PC-9 (cell line): ENCODE measurements around the gene DGLUCY. TPM values are rescaled to one million over a fixed set of nuclear protein-coding genes. Genes with fewer than 3 reads are reported as not detected.

ENCODE experiments used
- BruUV-seq: library from RNA; stranded (reverse); fragments of 400-500 nt; replicated peaks from 2 replicates; lab custom pipeline; 2021; lab: Mats Ljungman, UMichigan
- CTCF ChIA-PET: fragments of 300-600 bp; sonication (Branson Sonifier 250); formaldehyde crosslinking; loops from one replicate; lab custom pipeline; 2022; ENCODE audit warnings: antibody characterized with exemption; lab: Charles Lee
- POLR2A ChIA-PET: fragments of 300-600 bp; sonication (Branson Sonifier 250); formaldehyde crosslinking; loops from one replicate; lab custom pipeline; 2022; ENCODE audit warnings: antibody characterized with exemption; ENCODE audit not compliant: unreplicated experiment; lab: Charles Lee
- DNase-seq, 2 experiments: peaks; one replicate each; pipeline versions ENCODE4 v3.0.0 to v3.0.0-alpha.2; 2015 to 2022; ENCODE audit warnings: mixed read lengths in 1 of 2
- H2AFZ ChIP-seq: fragments of 200-600 bp; sonication (generic); 2 replicates; pipeline ENCODE4 v1.8.1; 2017; ENCODE audit warnings: antibody characterized with exemption
- H3F3A ChIP-seq: fragments of 200-600 bp; sonication (generic); 2 replicates; pipeline ENCODE4 v1.8.1; 2017; ENCODE audit warnings: antibody characterized with exemption, mild to moderate bottlenecking, low read depth; ENCODE audit not compliant: insufficient read depth
- H3K27ac ChIP-seq: fragments of 200-600 bp; sonication (generic); 2 replicates; pipeline ENCODE4 v1.6.1; 2016; ENCODE audit warnings: mixed run types
- H3K27me3 ChIP-seq: fragments of 200-600 bp; sonication (generic); 2 replicates; pipeline ENCODE4 v1.6.1; 2016; ENCODE audit warnings: low read depth, mixed run types; ENCODE audit not compliant: insufficient read depth
- H3K36me3 ChIP-seq: fragments of 200-600 bp; sonication (generic); 2 replicates; pipeline ENCODE4 v1.6.1; 2016; ENCODE audit warnings: low read depth, mixed run types
- H3K4me1 ChIP-seq: fragments of 200-600 bp; sonication (generic); replicated peaks from 2 replicates; pipeline ENCODE4 v1.6.1; 2016; ENCODE audit warnings: mixed run types; ENCODE audit not compliant: insufficient read depth
- H3K4me2 ChIP-seq: fragments of 200-600 bp; sonication (generic); 2 replicates; pipeline ENCODE4 v1.6.1; 2017; ENCODE audit warnings: mixed run types
- H3K4me3 ChIP-seq: fragments of 200-600 bp; sonication (generic); 2 replicates; pipeline ENCODE4 v1.6.1; 2016; ENCODE audit warnings: mixed run types
- H3K79me2 ChIP-seq: fragments of 200-600 bp; sonication (generic); 2 replicates; pipeline ENCODE4 v1.6.1; 2017; ENCODE audit warnings: low read depth, mixed run types
- H3K9me2 ChIP-seq: fragments of 200-600 bp; sonication (generic); 2 replicates; pipeline ENCODE4 v1.8.1; 2017; ENCODE audit warnings: mild to moderate bottlenecking; ENCODE audit not compliant: insufficient read depth
- H3K9me3 ChIP-seq: fragments of 200-600 bp; sonication (generic); 2 replicates; pipeline ENCODE4 v1.8.1; 2016; ENCODE audit warnings: low read depth; ENCODE audit not compliant: insufficient read depth
- H4K20me1 ChIP-seq: fragments of 200-600 bp; sonication (generic); 2 replicates; pipeline ENCODE4 v1.8.1; 2017; ENCODE audit not compliant: insufficient read depth
- EZH2 ChIP-seq: fragments of 200-600 bp; sonication (generic); IDR thresholded peaks from 2 replicates; pipeline ENCODE4 v1.8.0; 2017; ENCODE audit warnings: antibody characterized with exemption, low read depth
- intact Hi-C: fragments of 100-400 bp; cut with micrococcal nuclease; formaldehyde crosslinking; loops from one replicate; pipeline ENCODE4 v1.10.0; 2022; ENCODE audit not compliant: unreplicated experiment
- total RNA-seq: library from RNA; stranded (reverse); gene quantifications from 2 replicates; pipeline ENCODE4 v1.2.3, GENCODE V29; 2021
- TF ChIP-seq, protein P1 (sequence below): fragments of 200-600 bp; sonication (generic); conservative IDR thresholded peaks from 2 replicates; pipeline ENCODE4 v1.6.1; 2017; ENCODE audit warnings: mixed run types, antibody characterized with exemption, mild to moderate bottlenecking, moderate library complexity

DGLUCY gene
- total RNA-seq, 1 experiment from 2014 or later = 15.9 TPM

DNA sequence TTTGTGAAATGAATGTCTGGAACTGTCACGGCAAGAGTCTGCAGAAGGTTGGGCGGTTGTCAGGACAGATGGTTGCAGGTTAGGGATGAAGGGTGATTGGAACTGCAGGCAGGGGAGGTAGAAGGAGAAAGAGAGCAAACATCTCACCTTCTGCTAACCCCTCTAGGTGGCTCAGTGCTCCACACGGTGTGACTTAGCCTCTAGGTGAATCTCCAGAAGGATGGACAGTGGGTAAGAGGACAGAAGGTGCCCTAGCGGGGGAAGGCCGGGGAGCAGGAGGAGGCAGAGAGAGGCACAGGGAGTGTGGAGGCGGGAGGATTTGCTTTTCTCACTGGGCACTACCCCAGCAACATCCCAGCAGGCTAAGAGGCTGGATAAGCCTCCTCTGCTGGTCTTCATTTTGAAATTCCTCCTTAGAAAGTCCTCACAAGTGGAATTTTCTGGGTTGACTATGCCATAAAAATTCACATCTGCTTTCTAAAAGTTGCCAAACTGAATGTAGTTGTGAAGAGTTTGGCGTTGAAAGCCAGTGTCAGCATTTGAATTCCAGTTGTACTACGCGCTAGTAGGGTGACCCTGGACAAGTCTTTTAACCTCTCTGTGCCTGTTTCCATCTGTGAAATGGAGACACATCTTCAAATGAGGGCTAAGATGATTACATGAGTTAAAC lies 141.3 kb downstream of the DGLUCY start:
- peaks cover 13% of the 10 kb centered on the region; the same call in 1 of the 2 replicates for H3K27me3 ChIP-seq
- TF ChIP-seq, protein P1, sequence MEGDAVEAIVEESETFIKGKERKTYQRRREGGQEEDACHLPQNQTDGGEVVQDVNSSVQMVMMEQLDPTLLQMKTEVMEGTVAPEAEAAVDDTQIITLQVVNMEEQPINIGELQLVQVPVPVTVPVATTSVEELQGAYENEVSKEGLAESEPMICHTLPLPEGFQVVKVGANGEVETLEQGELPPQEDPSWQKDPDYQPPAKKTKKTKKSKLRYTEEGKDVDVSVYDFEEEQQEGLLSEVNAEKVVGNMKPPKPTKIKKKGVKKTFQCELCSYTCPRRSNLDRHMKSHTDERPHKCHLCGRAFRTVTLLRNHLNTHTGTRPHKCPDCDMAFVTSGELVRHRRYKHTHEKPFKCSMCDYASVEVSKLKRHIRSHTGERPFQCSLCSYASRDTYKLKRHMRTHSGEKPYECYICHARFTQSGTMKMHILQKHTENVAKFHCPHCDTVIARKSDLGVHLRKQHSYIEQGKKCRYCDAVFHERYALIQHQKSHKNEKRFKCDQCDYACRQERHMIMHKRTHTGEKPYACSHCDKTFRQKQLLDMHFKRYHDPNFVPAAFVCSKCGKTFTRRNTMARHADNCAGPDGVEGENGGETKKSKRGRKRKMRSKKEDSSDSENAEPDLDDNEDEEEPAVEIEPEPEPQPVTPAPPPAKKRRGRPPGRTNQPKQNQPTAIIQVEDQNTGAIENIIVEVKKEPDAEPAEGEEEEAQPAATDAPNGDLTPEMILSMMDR = no peak
- TF ChIP-seq EZH2 = no peak
- H3F3A ChIP-seq = no peaks in the 10 kb centered on the region
- intact Hi-C loops = no loop called here
- H3K9me2 ChIP-seq = no peaks in the 10 kb centered on the region
- no peaks in the 10 kb centered on the region for H4K20me1 ChIP-seq
- H3K4me3 ChIP-seq = no peak overlapping the region
- no peak overlapping the region for H3K4me2 ChIP-seq
- no peaks in the 10 kb centered on the region for H3K36me3 ChIP-seq
- no peaks in the 10 kb centered on the region for H3K4me1 ChIP-seq
- CTCF ChIA-PET = no interaction called here
- H2AFZ ChIP-seq = no peak overlapping the region
- H3K9me3 ChIP-seq = no peaks in the 10 kb centered on the region
- no TSS peak for BruUV-seq
- DNase-seq = no peak
- POLR2A ChIA-PET = no interaction called here
- no peak overlapping the region for H3K27ac ChIP-seq
- no peaks in the 10 kb centered on the region for H3K79me2 ChIP-seq

DNA sequence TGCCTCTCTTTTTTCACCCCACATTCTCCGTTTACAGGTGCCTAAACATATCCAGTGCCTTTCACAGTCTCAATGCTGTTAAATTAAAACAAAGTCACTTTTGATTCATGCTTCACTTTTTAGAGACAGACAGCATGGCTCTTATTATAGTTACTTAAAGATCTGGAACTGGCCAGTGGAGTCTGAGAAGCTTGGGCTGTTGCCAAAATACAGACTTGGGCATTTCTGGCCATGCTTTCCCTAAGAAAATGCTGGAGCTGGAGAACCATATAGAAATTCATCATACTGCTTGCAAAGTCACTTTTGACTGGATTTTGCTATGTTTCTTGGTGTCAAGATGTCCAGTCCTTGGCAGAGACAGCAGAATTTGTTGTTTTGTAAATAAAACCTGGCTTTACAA lies 142.8 kb downstream of the DGLUCY start:
- H3K27ac ChIP-seq = no peak overlapping the region
- H2AFZ ChIP-seq = no peak overlapping the region
- no TSS peak for BruUV-seq
- H3K4me3 ChIP-seq = no peak overlapping the region
- no peaks in the 10 kb centered on the region for H3K4me1 ChIP-seq
- H4K20me1 ChIP-seq = no peaks in the 10 kb centered on the region
- DNase-seq = no peak
- no peaks in the 10 kb centered on the region for H3K9me2 ChIP-seq
- no peak overlapping the region for H3K4me2 ChIP-seq
- TF ChIP-seq, protein P1 = no peak
- TF ChIP-seq EZH2 = no peak
- ChIA-PET POLR2A (interaction anchor here (0.7 kb wide), 1 partner anchor 86 kb away, joined by 5 read pairs; no protein-coding TSS in a partner anchor), CTCF (no interaction called here)
- no peaks in the 10 kb centered on the region for H3K36me3 ChIP-seq
- intact Hi-C loops = no loop called here
- H3K27me3 ChIP-seq = peaks cover 13% of the 10 kb centered on the region; the same call in 1 of the 2 replicates
- H3K9me3 ChIP-seq = no peaks in the 10 kb centered on the region
- H3K79me2 ChIP-seq = no peaks in the 10 kb centered on the region
- H3F3A ChIP-seq = no peaks in the 10 kb centered on the region

DNA sequence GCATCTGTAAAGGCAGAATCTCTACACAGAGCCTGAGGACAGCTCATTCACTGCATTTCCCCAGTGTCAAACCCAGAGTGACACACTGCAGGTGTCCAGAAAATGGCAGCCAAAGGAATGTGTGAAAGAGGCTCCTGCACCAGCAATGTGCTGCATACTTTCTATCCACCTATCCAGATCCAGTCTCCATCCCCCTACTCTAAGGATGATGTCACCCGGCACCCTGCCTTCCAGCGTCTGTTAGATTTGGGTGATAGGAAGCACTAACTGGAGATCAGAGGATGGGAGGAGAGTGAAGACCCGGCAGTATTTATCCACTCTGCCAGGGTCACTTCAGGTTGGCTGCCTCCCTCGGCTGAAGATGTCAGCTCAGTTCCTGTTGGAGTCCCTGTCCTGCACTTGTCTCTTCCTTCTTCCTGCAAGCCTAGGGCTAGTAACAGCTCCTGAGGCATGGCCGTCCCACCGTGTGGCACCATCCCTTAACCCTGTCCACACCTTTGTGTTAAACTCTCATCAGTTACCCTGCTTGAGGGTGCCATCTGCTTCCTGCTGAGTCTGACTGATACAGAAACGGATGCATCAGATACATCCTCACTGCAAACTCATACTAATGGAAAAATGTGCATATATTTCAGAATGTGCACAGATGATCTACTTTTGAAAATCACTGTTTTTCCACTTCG lies 143.6 kb downstream of the DGLUCY start:
- no peaks in the 10 kb centered on the region for H3K79me2 ChIP-seq
- TF ChIP-seq, protein P1 = no peak
- TF ChIP-seq EZH2 = no peak
- H3K9me2 ChIP-seq = no peaks in the 10 kb centered on the region
- no peaks in the 10 kb centered on the region for H3F3A ChIP-seq
- intact Hi-C loops = no loop called here
- H3K4me1 ChIP-seq = no peaks in the 10 kb centered on the region
- H3K4me2 ChIP-seq = no peak overlapping the region
- ChIA-PET CTCF (no interaction called here), POLR2A (interaction anchor here (0.7 kb wide), 1 partner anchor 85 kb away, joined by 5 read pairs; no protein-coding TSS in a partner anchor)
- BruUV-seq = no TSS peak
- no peaks in the 10 kb centered on the region for H4K20me1 ChIP-seq
- no peaks in the 10 kb centered on the region for H3K36me3 ChIP-seq
- no peak for DNase-seq
- H2AFZ ChIP-seq = no peak overlapping the region
- H3K4me3 ChIP-seq = no peak overlapping the region
- no peaks in the 10 kb centered on the region for H3K9me3 ChIP-seq
- peaks cover 13% of the 10 kb centered on the region; the same call in 1 of the 2 replicates for H3K27me3 ChIP-seq
- H3K27ac ChIP-seq = no peak overlapping the region
